Thoracic aorta (tissue), 2 donors: ENCODE results near the gene CCL22. TPM values are rescaled to one million over a fixed set of nuclear protein-coding genes. Genes with fewer than 3 reads are reported as not detected.
"Not testable (repeated sequence)": the region's sequence is repeated elsewhere in the genome, so short reads cannot be mapped to it uniquely, and the experiment has no call there.

ENCODE experiments used
- ATAC-seq: fragments of 150-250 bp; one replicate; pipeline ENCODE4 v1.8.0; 2017; ENCODE audit warnings: low read depth; ENCODE audit not compliant: insufficient number of reproducible peaks, low FRiP score
- DNase-seq: peaks from one replicate; pipeline ENCODE4 v3.0.0-alpha.2; 2020; ENCODE audit warnings: low spot score
- H3K27ac ChIP-seq, 2 donors: fragments of 200-600 bp; sonication (generic); 1 replicate in 1 of 2; 2 replicates in 1 of 2; pipeline ENCODE4 v1.5.1; 2016; ENCODE audit warnings: mild to moderate bottlenecking in 2 of 2, moderate library complexity in 2 of 2
- H3K27me3 ChIP-seq: fragments of 200-600 bp; sonication (generic); replicated peaks from 2 replicates; pipeline ENCODE4 v1.6.0; 2016; ENCODE audit warnings: mild to moderate bottlenecking; ENCODE audit not compliant: insufficient read depth
- H3K36me3 ChIP-seq: fragments of 200-600 bp; sonication (generic); one replicate; pipeline ENCODE4 v1.5.1; 2016
- H3K4me1 ChIP-seq, 2 donors: fragments of 200-600 bp; sonication (generic); 1 replicate in 1 of 2; 2 replicates in 1 of 2; pipeline versions ENCODE4 v1.5.1 to v1.6.0; 2016; ENCODE audit warnings: low read depth in 2 of 2, mild to moderate bottlenecking in 1 of 2; ENCODE audit not compliant: control insufficient read depth in 1 of 2
- H3K4me3 ChIP-seq: fragments of 200-600 bp; sonication (generic); 2 replicates; pipeline ENCODE4 v1.5.1; 2016; ENCODE audit warnings: mild to moderate bottlenecking
- H3K9me3 ChIP-seq: fragments of 200-600 bp; sonication (generic); 2 replicates; pipeline ENCODE4 v1.5.1; 2016
- total RNA-seq, 2 donors: library from RNA; depleted of rRNA; stranded (reverse); fragments of >200 nt; gene quantifications; one replicate each; pipeline versions ENCODE4 v1.1.0 to v1.2.3, GENCODE V29; 2016
- TF ChIP-seq, protein P1 (sequence below): fragments of 200-600 bp; sonication (generic); IDR thresholded peaks from one replicate; pipeline ENCODE4 v1.5.1; 2019; ENCODE audit warnings: antibody characterized with exemption

The CCL22 gene
- total RNA-seq, 2 donors from 2014 or later = not detected

DNA sequence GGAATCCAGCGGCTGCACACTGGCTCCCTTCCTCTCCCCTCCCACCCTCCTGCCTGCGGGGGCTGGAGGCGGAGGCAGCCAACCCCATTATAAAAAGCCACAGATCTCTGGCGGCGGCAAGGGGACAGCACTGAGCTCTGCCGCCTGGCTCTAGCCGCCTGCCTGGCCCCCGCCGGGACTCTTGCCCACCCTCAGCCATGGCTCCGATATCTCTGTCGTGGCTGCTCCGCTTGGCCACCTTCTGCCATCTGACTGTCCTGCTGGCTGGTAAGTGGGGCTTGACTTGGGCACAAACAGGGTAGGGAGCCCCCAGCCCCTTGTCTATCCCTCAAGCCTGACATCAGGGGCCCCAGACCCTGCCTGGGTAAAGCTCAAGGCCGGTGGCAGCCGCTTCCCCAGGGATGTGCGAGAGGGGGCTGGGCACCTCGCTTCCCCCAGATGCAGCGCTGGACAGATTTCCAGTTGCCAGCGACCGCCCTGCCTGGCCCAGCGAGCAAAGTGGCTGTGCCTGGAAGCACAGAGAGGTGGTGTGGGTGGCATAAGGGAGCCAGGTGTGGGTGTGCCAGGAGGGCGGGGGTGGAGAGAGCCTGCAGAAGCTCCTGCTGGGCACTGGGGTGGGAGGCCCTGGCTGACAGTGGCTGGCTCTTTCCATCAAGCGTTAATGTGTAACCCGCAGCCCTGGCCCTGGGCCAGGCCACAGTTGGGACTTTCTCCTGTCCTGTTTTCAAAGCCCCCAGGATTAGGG is 14.0 kb downstream of the CCL22 start, which contains the start of gene CX3CL1:
Gene CX3CL1, plus strand, starts transcription at position 119 of the 745 bp plus-strand sequence. Its CDS starts 79 bp downstream, at position 198.
- Histone ChIP-seq H3K4me1 (peaks cover 14 to 46% of the 10 kb centered on the region in 2 donors), H3K27ac (peak within 1 kb of the TSS; percentile 98), H3K27me3 (no peaks in the 10 kb centered on the region), H3K36me3 (no peaks in the 10 kb centered on the region), H3K9me3 (no peaks in the 10 kb centered on the region), H3K4me3 (peak within 1 kb of the TSS; percentile 85)
- DNase-seq = no peak
- TF ChIP-seq, protein P1, sequence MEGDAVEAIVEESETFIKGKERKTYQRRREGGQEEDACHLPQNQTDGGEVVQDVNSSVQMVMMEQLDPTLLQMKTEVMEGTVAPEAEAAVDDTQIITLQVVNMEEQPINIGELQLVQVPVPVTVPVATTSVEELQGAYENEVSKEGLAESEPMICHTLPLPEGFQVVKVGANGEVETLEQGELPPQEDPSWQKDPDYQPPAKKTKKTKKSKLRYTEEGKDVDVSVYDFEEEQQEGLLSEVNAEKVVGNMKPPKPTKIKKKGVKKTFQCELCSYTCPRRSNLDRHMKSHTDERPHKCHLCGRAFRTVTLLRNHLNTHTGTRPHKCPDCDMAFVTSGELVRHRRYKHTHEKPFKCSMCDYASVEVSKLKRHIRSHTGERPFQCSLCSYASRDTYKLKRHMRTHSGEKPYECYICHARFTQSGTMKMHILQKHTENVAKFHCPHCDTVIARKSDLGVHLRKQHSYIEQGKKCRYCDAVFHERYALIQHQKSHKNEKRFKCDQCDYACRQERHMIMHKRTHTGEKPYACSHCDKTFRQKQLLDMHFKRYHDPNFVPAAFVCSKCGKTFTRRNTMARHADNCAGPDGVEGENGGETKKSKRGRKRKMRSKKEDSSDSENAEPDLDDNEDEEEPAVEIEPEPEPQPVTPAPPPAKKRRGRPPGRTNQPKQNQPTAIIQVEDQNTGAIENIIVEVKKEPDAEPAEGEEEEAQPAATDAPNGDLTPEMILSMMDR = peak; percentile 52
- peak; percentile 33 for ATAC-seq

DNA sequence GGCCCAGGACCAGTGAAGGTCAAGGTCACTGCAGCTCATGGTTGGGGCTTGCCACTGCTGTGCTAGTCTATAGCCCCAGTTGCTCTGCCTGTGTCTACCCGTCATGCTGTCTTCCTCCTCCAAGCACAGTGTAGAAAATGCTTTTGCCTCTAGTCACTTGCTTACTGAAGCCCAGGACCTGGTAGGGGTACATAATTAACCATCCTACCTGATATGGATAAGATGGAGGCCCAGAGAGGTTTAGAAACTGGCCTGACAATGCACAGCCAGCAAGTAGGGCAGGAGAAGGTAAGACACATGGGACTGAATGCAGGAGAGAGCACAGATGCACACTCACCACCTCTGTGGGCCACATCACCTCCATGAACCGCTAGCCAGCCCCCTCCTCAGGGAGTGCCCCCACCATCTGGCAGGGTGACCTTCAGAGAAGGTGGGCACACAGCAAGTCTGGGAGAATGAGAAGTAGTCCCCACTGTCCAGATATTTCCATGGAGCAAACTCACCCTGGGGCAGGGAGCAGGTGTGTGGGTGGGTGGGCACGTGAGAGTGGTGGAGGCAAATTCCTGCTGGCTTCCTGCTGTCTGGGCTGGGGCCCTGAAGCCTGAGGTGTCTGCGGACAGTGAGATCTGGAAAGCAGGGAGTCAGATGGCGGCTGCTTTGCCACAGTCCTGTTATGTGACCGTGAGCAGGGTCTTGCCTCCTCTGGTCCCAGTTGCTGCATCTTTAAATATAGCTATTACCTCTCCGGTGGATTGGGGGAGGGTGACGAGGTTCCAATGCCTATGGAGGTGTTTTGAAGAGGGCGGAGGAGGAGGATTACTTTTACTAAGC is 14.7 kb downstream of the CCL22 start:
- peaks cover 14 to 54% of the 10 kb centered on the region in 2 donors for H3K4me1 ChIP-seq

DNA sequence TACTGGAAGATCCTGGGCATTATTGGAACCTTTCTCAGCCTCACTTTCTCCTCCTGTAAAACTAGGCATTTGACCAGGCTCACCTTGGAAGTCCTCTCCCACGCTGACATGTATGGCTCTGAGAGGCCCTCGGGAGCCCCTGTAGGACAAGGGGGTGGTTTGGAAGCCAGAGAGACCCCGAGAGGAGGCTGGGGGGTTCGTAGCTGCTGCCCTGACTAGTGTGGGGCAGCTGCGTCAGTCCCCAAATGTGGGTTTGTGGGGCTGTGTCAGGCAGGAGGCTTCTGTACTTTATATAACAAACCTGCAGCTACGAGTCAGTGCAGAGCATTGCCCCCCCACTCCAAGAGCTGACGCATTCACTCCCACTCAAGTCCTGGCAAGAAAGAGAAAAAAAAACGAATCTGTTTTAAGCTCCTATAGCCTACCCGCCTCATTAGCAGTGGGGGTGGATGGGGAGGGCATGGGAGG is 15.5 kb downstream of the CCL22 start:
- TF ChIP-seq, protein P1 = no peak
- H3K36me3 ChIP-seq = no peaks in the 10 kb centered on the region
- H3K4me3 ChIP-seq = peak overlapping the region; percentile 85
- peaks cover 14 to 62% of the 10 kb centered on the region in 2 donors for H3K4me1 ChIP-seq
- H3K27me3 ChIP-seq = no peaks in the 10 kb centered on the region
- ATAC-seq (peak; percentile 44), DNase-seq (peak; percentile 34)
- peak overlapping the region; percentile 98 for H3K27ac ChIP-seq
- no peaks in the 10 kb centered on the region for H3K9me3 ChIP-seq

More for the DNA sequence above, 14.7 kb downstream of the CCL22 start:
- peak overlapping the region; percentile 85 for H3K4me3 ChIP-seq
- TF ChIP-seq, protein P1 = no peak
- ATAC-seq (no peak), DNase-seq (no peak)
- peak overlapping the region; percentile 98 for H3K27ac ChIP-seq
- H3K9me3 ChIP-seq = no peaks in the 10 kb centered on the region
- no peaks in the 10 kb centered on the region for H3K27me3 ChIP-seq
- no peaks in the 10 kb centered on the region for H3K36me3 ChIP-seq

DNA sequence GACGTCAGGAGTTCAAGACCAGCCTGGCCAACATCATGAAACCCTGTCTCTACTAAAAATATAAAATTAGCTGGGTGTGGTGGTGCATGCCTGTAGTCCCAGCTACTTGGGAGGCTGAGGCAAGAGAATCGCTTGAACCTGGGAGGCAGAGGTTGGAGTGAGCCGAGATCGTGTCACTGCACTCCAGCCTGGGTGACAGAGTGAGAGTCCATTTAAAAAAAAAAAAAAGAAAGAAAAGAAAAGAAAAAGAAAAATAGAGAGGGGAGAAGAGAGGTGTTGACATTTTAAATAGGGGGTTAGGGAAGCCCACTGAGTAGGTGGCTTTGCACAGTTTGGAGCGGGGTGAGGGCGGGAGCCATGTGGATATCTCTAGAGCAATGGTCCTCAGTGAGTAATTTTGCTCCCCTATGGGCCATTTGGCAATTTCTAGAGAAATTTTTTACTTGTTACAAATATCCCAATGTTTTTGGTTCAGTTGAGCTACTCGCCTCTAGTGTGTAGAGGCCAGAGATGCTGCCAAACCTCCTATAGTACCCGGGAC is 16.4 kb downstream of the CCL22 start:
- not testable (repeated sequence) for DNase-seq, H3K27me3 ChIP-seq, ATAC-seq, H3K36me3 ChIP-seq, H3K9me3 ChIP-seq
- Histone ChIP-seq H3K27ac (peak overlapping the region; percentile 98), H3K4me1 (peaks cover 21 to 69% of the 10 kb centered on the region in 2 donors), H3K4me3 (peak overlapping the region; percentile 85)

DNA sequence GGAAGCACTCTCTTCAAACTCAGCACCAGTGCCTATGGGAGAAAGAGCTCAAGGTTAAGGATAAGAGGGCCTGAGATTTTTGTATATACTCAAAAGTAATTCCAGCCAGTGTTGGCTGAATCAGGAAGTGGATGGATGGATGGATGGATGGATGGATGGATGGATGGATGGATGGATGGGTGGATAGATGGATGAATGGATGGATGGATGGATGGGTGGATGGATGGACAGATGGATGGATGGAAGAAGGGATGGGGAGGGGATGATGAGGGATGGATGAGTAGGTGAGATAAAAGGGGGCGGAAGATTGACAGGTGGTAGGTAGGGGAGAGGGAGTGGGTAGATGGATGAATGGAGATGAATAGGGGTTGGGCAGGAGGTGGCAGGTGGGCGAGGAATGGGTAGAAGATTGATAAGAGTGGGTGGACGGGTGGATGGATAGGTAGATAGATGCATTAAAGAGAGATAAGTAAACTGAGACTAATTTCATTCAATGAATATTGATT is 17.8 kb downstream of the CCL22 start:
- ATAC-seq = no peak
- TF ChIP-seq, protein P1 = no peak
- no peak for DNase-seq
- H3K27me3 ChIP-seq = no peaks in the 10 kb centered on the region
- H3K4me1 ChIP-seq = peaks cover 28 to 77% of the 10 kb centered on the region in 2 donors
- no peak overlapping the region for H3K4me3 ChIP-seq
- no peaks in the 10 kb centered on the region for H3K9me3 ChIP-seq
- H3K27ac ChIP-seq = peak overlapping the region; percentile 98
- peaks cover 16% of the 10 kb centered on the region for H3K36me3 ChIP-seq
